Stimulated activated CD4-positive, alpha-beta T cell treated with anti-CD3 and anti-CD28 coated beads, Interleukin-12 subunit alpha, Interleukin-12 subunit beta, amount 100 ng/mL, for 4 hours (primary cell): ENCODE results near the gene LAGE3.

Experiments
- DNase-seq: peaks from one replicate; pipeline ENCODE4 v3.0.0-alpha.2; 2020

Gene LAGE3

GRCh38 chrX:154452823-154453222 lies 26.3 kb downstream of the LAGE3 start:
- DNase-seq = no peak

DNA sequence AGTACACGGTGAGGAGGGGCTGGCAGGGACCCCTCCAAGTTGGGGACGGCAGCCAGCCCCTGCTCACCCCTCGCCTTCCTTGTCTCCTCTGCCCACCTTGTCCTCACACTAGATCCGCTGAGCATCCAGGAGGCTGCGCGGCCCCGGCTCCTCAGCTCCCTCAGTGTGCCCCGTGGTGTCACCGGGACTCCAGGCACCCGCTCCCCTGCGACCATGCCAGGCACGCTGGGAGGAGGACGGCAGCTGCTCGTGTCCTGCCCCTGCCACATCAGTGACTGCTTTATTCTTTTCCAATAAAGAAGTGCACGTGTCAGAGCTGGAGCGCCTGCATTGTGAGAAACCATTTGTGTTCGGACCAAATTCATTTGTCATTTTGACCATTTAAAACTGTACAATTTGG lies 28.8 kb downstream of the LAGE3 start:
- no peak for DNase-seq

DNA sequence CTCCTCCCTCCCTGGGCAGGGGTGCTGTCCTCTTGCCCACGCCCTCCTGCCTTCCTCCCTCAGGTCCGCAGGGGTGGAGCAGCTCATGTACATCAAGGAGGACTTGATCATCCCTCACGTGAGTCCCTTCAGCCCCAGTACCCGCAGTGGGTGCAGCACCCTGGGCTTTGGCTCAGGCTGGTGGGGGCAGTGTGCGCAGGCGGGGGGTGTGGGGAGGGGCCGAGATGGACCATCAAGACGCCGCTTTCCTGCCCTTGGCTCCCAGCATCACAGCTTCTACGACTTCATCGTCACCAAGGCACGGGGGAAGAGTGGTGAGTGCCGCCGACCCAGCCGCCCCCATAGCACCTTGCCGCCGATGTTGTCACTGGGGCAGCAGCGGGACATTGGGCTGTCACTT lies 29.5 kb downstream of the LAGE3 start:
- DNase-seq = no peak

- DNase-seq = no peak
Observed at GRCh38 chrX:154448484-154448883, 30.6 kb downstream of the LAGE3 start.

DNA sequence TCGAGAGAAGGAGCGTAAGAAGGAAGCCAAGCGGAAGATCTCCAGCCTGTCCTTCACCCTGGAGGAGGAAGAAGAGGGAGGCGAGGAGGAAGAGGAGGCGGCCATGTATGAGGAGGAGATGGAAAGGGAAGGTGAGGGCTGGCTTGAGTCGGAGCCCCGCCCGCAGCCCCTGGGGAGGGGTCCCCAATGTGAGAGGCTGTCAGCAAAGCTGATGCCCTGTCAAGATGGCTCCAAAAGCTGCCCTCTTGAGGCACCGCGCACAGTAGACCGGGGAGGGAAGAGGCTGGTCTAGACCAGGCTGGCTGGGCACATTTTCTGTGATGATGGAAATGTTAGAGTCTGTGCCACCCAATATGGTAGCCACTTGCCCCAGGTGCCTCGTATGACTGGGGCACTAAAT lies 32.7 kb downstream of the LAGE3 start:
- no peak for DNase-seq

DNA sequence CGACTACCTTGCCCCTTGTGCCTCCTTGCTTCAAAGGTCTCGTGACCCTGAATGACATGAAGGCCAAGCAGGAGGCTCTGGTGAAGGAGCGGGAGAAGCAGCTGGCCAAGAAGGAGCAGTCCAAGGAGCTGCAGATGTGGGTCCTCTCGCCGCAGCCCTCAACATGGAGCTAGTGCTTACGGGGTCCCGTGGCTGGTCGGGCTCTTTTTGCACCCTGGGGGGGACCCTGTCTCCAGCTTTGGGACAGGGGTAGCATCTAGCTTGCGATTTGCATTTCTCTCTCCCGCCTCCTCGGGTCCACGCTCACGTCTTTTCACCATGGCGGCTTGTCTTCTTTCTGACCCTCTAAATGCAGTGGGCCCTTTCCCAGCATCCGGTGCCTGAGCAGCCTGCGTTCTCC lies 33.3 kb downstream of the LAGE3 start:
- DNase-seq = no peak

DNA sequence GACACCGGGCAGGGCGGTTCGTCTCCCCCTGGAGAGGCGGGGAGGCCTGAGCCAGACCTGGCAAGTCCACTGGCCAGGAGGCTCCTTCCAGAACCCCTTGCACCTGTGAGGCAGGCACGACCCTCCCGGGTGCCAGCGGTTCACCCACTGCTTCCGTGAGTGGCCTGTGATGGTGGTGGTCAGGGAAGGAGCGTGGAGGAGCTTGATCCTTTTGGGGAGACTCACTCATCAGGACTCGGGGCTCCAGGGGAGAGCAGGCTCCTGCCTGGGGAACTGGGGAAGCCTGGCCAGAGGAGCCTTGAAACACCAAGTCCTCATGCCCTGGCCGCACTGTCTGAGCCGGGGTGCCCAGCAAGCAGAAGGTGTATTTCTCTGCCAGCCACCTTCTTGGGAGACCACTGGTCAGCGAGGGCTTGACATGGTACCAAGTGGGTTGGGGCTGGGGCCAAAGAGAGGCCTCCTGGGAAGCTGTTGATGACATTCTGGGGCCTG lies 34.3 kb downstream of the LAGE3 start:
- no peak for DNase-seq

DNA sequence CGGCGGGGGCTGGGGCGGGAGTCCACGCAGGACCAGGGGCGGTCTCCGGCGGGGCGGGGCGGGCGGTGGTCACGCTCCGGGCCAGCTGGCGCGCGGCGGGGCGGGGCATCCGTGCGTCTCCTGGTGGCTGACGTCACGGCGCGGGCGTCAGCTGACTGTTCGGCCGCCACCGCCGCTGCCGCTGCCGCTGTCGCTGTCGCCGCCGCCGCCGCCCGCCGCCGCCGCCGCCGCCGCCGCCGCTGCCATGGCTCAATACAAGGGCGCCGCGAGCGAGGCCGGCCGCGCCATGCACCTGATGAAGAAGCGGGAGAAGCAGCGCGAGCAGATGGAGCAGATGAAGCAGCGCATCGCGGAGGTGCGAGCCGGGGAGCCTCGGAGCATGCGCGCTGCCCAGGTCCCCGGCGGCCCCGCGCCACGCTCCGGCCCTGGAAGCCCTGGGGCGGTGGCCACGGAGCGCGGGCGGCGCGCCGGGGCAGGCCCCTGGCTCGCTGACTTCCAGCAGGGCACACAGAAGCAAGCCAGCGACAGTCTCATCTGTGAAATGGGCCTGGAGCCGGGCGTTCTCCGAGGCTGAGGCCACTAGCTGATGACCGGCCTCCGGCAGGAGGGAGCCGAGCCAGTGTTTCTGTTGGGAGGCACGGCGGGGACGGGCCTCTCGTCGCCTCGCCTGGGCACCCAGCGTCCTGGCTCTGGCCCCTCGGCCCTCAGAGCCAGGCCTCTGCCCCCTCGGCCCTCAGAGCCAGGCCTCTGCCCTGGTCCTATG lies 34.9 kb downstream of the LAGE3 start, which contains the start of gene FAM50A:
TSS of gene FAM50A (plus strand) at position 150 of the 763 bp plus-strand sequence. CDS start at position 245, 95 bp downstream.
- peak; percentile 70 for DNase-seq

- no peak for DNase-seq
Observed at GRCh38 chrX:154443479-154443910, 35.6 kb downstream of the LAGE3 start.

- DNase-seq = no peak
Observed at GRCh38 chrX:154441984-154442707, 36.9 kb downstream of the LAGE3 start.

GRCh38 chrX:154441564-154441963 lies 37.5 kb downstream of the LAGE3 start:
- DNase-seq = no peak

- no peak for DNase-seq
Observed at GRCh38 chrX:154440623-154441357, 38.3 kb downstream of the LAGE3 start.

DNA sequence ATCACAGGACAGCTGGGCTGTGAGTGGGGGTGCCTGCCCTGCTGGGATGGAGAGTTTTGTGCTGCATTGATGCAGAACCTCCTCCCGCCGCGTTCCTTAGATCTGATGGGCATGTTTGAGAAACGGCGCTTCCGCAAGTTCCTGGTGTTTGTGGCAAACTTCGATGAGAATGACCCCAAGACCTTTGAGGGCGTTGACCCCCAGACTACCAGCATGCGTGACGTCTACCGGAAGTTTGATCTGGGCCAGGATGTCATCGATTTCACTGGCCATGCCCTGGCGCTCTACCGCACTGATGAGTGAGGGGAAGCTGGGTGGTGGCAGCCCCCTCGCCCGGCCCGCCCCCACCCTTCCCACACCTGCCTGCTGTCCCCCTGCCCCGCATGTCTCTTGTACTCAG lies 39.2 kb downstream of the LAGE3 start:
- no peak for DNase-seq

DNA sequence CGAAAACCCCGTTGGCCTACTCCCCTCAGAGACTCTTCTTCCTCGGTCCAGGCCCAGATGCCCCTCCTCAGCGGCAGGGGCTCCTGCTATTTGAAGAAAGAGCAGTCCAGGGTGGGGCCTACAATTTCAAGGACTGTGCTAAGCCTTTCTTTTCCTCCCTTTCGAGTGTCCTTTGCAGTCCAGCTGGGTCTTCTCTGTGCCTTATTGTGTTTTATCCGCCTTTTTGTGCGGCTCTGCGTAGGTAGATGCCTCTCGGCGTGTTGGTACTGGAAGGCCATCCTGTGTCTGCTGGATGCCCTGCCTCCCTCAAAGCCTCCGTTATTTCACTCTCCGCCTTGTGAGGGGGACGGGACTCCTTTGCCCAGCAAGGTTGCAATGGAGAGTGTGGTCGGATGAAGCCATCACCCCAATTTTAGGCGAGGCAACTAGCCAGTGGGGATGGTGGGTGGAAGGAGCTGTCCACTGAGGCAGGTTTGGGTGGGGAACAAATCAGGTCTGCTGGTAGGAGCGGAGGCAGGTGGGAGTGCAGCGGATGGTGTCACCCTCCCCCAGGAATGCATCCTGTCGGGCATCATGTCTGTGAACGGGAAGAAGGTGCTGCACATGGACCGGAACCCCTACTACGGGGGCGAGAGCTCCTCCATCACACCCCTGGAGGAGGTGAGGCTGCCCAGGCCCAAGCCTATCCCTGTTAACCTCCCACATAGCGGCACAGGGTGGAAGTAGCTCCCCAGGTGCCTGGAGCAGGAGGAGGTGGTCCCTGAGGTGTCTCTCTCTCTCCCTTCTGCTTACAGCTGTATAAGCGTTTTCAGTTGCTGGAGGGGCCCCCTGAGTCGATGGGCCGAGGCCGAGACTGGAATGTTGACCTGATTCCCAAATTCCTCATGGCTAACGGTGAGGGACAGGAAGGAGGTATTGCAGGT lies 40.8 kb downstream of the LAGE3 start:
- DNase-seq = no peak

GRCh38 chrX:154436983-154437752 lies 41.9 kb downstream of the LAGE3 start, which contains the start of gene GDI1:
Gene GDI1, plus strand, starts transcription at chrX:154437154. Its CDS starts 101 bp downstream, at chrX:154437255.
- DNase-seq = peak; percentile 56

DNA sequence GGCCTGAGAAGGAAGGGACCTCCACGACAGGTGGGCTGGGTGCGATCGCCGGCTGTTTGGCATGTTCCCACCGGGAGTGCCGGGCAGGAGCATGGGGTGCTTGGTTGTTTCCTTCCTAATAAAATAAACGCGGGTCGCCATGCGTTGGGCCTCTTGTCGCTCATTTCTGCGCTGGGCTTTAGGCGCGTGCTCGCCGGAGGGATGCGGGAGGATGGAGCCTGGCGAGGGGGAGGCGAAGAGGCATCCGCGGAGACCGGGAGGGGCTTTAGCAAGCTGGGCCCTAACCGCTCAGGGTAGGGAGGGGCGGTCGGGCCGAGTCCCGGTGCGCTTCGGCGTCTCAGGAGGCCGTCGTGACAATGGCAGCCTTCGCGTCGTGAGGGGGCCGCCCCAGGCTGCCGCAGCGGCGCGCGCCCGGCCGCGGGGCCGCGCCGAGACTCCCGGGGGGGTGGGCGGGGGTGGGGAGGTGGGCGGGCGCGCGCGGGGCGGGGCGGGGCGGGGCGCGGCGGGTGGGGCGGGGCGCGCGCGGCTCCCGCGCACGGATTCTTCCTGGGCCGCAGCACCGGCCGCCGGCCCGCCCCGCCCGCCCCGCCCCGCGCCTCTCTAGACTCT lies 42.6 kb downstream of the LAGE3 start:
- peak; percentile 41 for DNase-seq

DNA sequence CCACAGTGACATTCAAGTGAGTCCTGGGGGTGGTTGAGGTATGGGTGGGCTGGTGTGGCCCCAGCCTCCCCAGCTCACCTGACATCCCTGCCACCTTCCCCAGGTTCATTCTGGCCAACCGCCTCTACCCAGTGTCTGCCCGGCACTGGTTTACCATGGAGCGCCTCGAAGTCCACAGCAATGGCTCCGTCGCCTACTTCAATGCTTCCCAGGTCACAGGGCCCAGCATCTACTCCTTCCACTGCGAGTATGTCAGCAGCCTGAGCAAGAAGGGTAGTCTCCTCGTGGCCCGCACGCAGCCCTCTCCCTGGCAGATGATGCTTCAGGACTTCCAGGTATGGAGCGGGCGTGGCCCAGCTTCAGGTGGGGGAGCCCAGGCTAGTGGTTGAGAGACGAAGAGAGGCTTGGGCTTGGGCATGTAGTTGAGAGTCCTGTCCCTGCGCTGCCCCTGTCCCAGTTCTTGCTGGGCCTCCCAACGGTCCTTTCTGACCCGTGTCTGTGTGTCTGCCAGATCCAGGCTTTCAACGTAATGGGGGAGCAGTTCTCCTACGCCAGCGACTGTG lies 43.8 kb downstream of the LAGE3 start:
- no peak for DNase-seq

- no peak for DNase-seq
Observed at GRCh38 chrX:154434394-154435168, 44.5 kb downstream of the LAGE3 start.

GRCh38 chrX:154433605-154434004 lies 45.5 kb downstream of the LAGE3 start:
- DNase-seq = no peak

- DNase-seq = no peak
Observed at GRCh38 chrX:154432210-154432609, 46.9 kb downstream of the LAGE3 start.
